Thyroid gland (tissue), 4 donors: Measurements from ENCODE around the gene TMEM145.

Experiments
- CTCF ChIP-seq, 6 experiments: fragments of 200-600 bp in 3 of 6; fragments of 450-650 bp in 3 of 6; sonication (generic) in 3 of 6; IDR thresholded peaks; one replicate each; pipeline ENCODE4 v1.5.1; 2016 to 2019; ENCODE audit warnings: antibody characterized with exemption in 6 of 6, mild to moderate bottlenecking in 2 of 6, inconsistent platforms in 1 of 6, moderate library complexity in 1 of 6
- POLR2A ChIP-seq, 2 donors: fragments of 450-650 bp; IDR thresholded peaks; one replicate each; pipeline ENCODE4 v1.6.1; 2017; ENCODE audit warnings: antibody characterized with exemption in 2 of 2, mild to moderate bottlenecking in 2 of 2, moderate library complexity in 1 of 2

GRCh38 chr19:42348211-42348610 lies 35.1 kb downstream of the TMEM145 start:
- TF ChIP-seq CTCF (IDR thresholded peaks at IDR 0.05) (no peak), POLR2A (IDR thresholded peaks at IDR 0.05) (no peak)
